HepG2 (cell line): ENCODE results near the gene TEDC1. TPM values are rescaled to one million over a fixed set of nuclear protein-coding genes. Genes with fewer than 3 reads are reported as not detected.

Experiments
- ATAC-seq: fragments of 200-7000 bp; cut with Tn5 transposase; 3 replicates; pipeline ENCODE4 v1.9.1; 2020; ENCODE audit warnings: mild to moderate bottlenecking, moderate library complexity
- BruUV-seq: library from RNA; stranded (reverse); fragments of 400-500 nt; replicated peaks from 2 replicates; lab custom pipeline; 2021; lab: Mats Ljungman, UMichigan
- CTCF ChIA-PET: fragments of 300-600 bp; formaldehyde crosslinking; extraction: SDS; loops from one replicate; lab custom pipeline; 2021; ENCODE audit warnings: low total read pairs, inconsistent platforms, low intra/inter-chr PET ratio; lab: Yijun Ruan, JAX
- POLR2A ChIA-PET: fragments of 350-600 bp; sonication (Branson Sonifier 250); formaldehyde crosslinking; loops from one replicate; lab custom pipeline; 2020; ENCODE audit warnings: antibody characterized with exemption, inconsistent platforms; lab: Yijun Ruan, JAX
- DNase-seq: peaks from one replicate; pipeline ENCODE4 v3.0.0-alpha.2; 2015; ENCODE audit warnings: low spot score
- FAIRE-seq: peaks from 3 replicates; lab custom pipeline; 2011; peaks lifted over from hg19 to GRCh38; lab: Jason Lieb, UNC
- H2AFZ ChIP-seq: one replicate; pipeline ENCODE4 v1.6.1; 2011; ENCODE audit warnings: low read length, inconsistent platforms
- H3K27ac ChIP-seq: fragments of 300-600 bp; 3 replicates; pipeline ENCODE4 v1.8.0; 2011; ENCODE audit warnings: mixed run types, mild to moderate bottlenecking, mixed read lengths, low read length, inconsistent platforms; ENCODE audit not compliant: insufficient read depth; ENCODE audit errors: extremely low read length
- H3K27me3 ChIP-seq, 2 experiments: fragments of 200-600 bp in 1 of 2; 2 replicates in 1 of 2; 3 replicates in 1 of 2; pipeline versions ENCODE4 v1.6.0 to v1.8.0; 2011; ENCODE audit warnings: low read length in 2 of 2, mild to moderate bottlenecking in 2 of 2, moderate library complexity in 2 of 2, inconsistent platforms in 1 of 2; ENCODE audit not compliant: insufficient read depth in 2 of 2, control insufficient read depth in 1 of 2
- H3K36me3 ChIP-seq, 2 experiments: fragments of 200-600 bp in 1 of 2; replicated peaks in 1 of 2; 2 replicates in 1 of 2; 3 replicates in 1 of 2; pipeline versions ENCODE4 v1.5.1 to v1.8.0; 2011; ENCODE audit warnings: low read length in 2 of 2, inconsistent platforms in 1 of 2; ENCODE audit not compliant: insufficient read depth in 2 of 2, control insufficient read depth in 1 of 2
- H3K4me1 ChIP-seq: 2 replicates; pipeline ENCODE4 v1.5.1; 2012; ENCODE audit warnings: low read length, inconsistent platforms; ENCODE audit not compliant: insufficient read depth
- H3K4me2 ChIP-seq: 2 replicates; pipeline ENCODE4 v1.6.0; 2011; ENCODE audit warnings: low read depth, low read length, inconsistent platforms
- H3K4me3 ChIP-seq, 3 experiments: fragments of 200-600 bp in 1 of 3; sonication (generic), shearing (Covaris generic) in 1 of 3; replicated peaks in 1 of 3; 2 replicates each; pipeline ENCODE4 v1.5.1; 2011 to 2016; ENCODE audit warnings: low read length in 3 of 3, inconsistent platforms in 2 of 3, low read depth in 2 of 3, mild to moderate bottlenecking in 2 of 3, control low read depth in 1 of 3, mixed read lengths in 1 of 3; ENCODE audit not compliant: insufficient read depth in 1 of 3
- H3K79me2 ChIP-seq: one replicate; pipeline ENCODE4 v1.6.1; 2011; ENCODE audit warnings: low read length, inconsistent platforms; ENCODE audit not compliant: insufficient read depth
- H3K9ac ChIP-seq: 2 replicates; pipeline ENCODE4 v1.6.0; 2011; ENCODE audit warnings: mild to moderate bottlenecking, low read depth, low read length, inconsistent platforms; ENCODE audit not compliant: insufficient read depth
- H3K9me3 ChIP-seq: 2 replicates; pipeline ENCODE4 v1.5.1; 2012; ENCODE audit warnings: mild to moderate bottlenecking, low read length
- H4K20me1 ChIP-seq: 2 replicates; pipeline ENCODE4 v1.6.0; 2011; ENCODE audit warnings: inconsistent platforms, mild to moderate bottlenecking, low read length, moderate library complexity; ENCODE audit not compliant: insufficient read depth
- GABPA ChIP-seq, 2 experiments: IDR thresholded peaks; 2 replicates each; pipeline ENCODE4 v1.6.1; 2011 to 2016; ENCODE audit warnings: low read depth in 2 of 2, low read length in 1 of 2, missing biosample characterization in 1 of 2, missing genetic modification characterization in 1 of 2
- GATAD2A ChIP-seq: IDR thresholded peaks from 2 replicates; pipeline ENCODE4 v1.6.1; 2016
- HES4 ChIP-seq: sonication (generic); formaldehyde crosslinking; IDR thresholded peaks from 2 replicates; pipeline ENCODE4 v1.9.0; 2021; ENCODE audit warnings: mild to moderate bottlenecking, missing genetic modification reagents, borderline replicate concordance
- HOXA7 ChIP-seq: sonication (generic); formaldehyde crosslinking; IDR thresholded peaks from 2 replicates; pipeline ENCODE4 v1.8.1; 2022; ENCODE audit warnings: mild to moderate bottlenecking, missing genetic modification reagents, moderate library complexity
- KLF11 ChIP-seq: IDR thresholded peaks from 2 replicates; pipeline ENCODE4 v1.6.1; 2016; ENCODE audit warnings: missing compliant biosample characterization
- POGZ ChIP-seq: sonication (generic); formaldehyde crosslinking; IDR thresholded peaks from 2 replicates; pipeline ENCODE4 v1.4.0; 2020; ENCODE audit warnings: mild to moderate bottlenecking, missing genetic modification reagents
- RARA ChIP-seq: IDR thresholded peaks from 2 replicates; pipeline ENCODE4 v1.6.1; 2016; ENCODE audit warnings: missing genetic modification reagents, missing compliant biosample characterization
- SAP130 ChIP-seq: IDR thresholded peaks from 2 replicates; pipeline ENCODE4 v1.6.1; 2016; ENCODE audit warnings: low read depth
- SNAI1 ChIP-seq: sonication (generic); formaldehyde crosslinking; IDR thresholded peaks from 2 replicates; pipeline ENCODE4 v1.5.0; 2020; ENCODE audit warnings: mild to moderate bottlenecking, missing genetic modification reagents, borderline replicate concordance
- TAF1 ChIP-seq: sonication (generic); formaldehyde crosslinking; IDR thresholded peaks from 2 replicates; pipeline ENCODE4 v1.4.0; 2020; ENCODE audit warnings: missing genetic modification reagents
- ZMYM3 ChIP-seq: sonication (generic); formaldehyde crosslinking; IDR thresholded peaks from 2 replicates; pipeline ENCODE4 v1.5.1; 2020; ENCODE audit warnings: mild to moderate bottlenecking, missing genetic modification reagents
- ZNF274 ChIP-seq: sonication (generic); formaldehyde crosslinking; IDR thresholded peaks from 2 replicates; pipeline ENCODE4 v1.5.1; 2020; ENCODE audit warnings: mild to moderate bottlenecking, missing genetic modification reagents
- ZNF557 ChIP-seq: sonication (generic); formaldehyde crosslinking; IDR thresholded peaks from 2 replicates; pipeline ENCODE4 v1.4.0; 2020; ENCODE audit warnings: missing genetic modification reagents
- ZNF878 ChIP-seq: sonication (generic); formaldehyde crosslinking; IDR thresholded peaks from 2 replicates; pipeline ENCODE4 v1.8.1; 2023; ENCODE audit warnings: mild to moderate bottlenecking, missing genetic modification reagents, moderate library complexity
- WGBS: methylation state at CpG from one replicate; pipeline ENCODE4 v1.1.6; 2017; ENCODE audit warnings: low lambda C conversion rate; 5-methylcytosine and 5-hydroxymethylcytosine counted together
- in situ Hi-C: cut with HindIII; loops from 2 replicates; pipeline ENCODE4 v1.10.0; 2017; ENCODE audit warnings: low pct_unique_long_range_greater_than_20kb; ENCODE audit not compliant: extremely low pct_ligation_motif_present
- intact Hi-C: fragments of 100-400 bp; cut with micrococcal nuclease; formaldehyde crosslinking; loops from one replicate; pipeline ENCODE4 v1.10.0; 2022; ENCODE audit not compliant: unreplicated experiment
- polyA plus RNA-seq, 8 experiments: library from polyadenylated mRNA; depleted of rRNA in 3 of 8; stranded (reverse) in 7 of 8; unstranded in 1 of 8; fragments of >200 nt; fragmentation: Illumina TruSeq in 4 of 8; extraction: Trizol in 4 of 8; gene quantifications; 2 replicates each; pipeline versions ENCODE4 v1.2.1 to v1.2.3, GENCODE V29; 2011 to 2016; ENCODE audit warnings: low read depth in 4 of 8, missing spikeins in 1 of 8, mixed read lengths in 1 of 8; ENCODE audit not compliant: insufficient read depth in 1 of 8
- total RNA-seq, 5 experiments: library from RNA; depleted of rRNA; stranded (reverse); fragments of >200 nt; fragmentation: Illumina TruSeq; extraction: Trizol; gene quantifications; 2 replicates each; pipeline ENCODE4 v1.2.3, GENCODE V29; 2016; ENCODE audit warnings: low read depth in 1 of 5
- TF ChIP-seq, protein P1 (sequence below): IDR thresholded peaks from 2 replicates; pipeline ENCODE4 v1.6.1; 2012; ENCODE audit warnings: inconsistent platforms
- TF ChIP-seq, protein P2 (sequence below): sonication (generic); formaldehyde crosslinking; IDR thresholded peaks from 2 replicates; pipeline ENCODE4 v1.5.1; 2020; ENCODE audit warnings: missing genetic modification reagents, mild to moderate bottlenecking, borderline replicate concordance
- TF ChIP-seq, protein P3 (sequence below): sonication (generic); formaldehyde crosslinking; IDR thresholded peaks from 2 replicates; pipeline ENCODE4 v1.9.0; 2021; ENCODE audit warnings: missing genetic modification reagents, borderline replicate concordance
- TF ChIP-seq, protein P4 (sequence below): conservative IDR thresholded peaks from 2 replicates; pipeline ENCODE4 v1.6.1; 2018; ENCODE audit warnings: missing genetic modification reagents

The TEDC1 gene
- total and polyA plus RNA-seq, 2 of the 13 experiments (the other 11 are each of a cell fraction or from before 2014, with no cell fraction given), result 5.7 to 27.4 TPM

DNA sequence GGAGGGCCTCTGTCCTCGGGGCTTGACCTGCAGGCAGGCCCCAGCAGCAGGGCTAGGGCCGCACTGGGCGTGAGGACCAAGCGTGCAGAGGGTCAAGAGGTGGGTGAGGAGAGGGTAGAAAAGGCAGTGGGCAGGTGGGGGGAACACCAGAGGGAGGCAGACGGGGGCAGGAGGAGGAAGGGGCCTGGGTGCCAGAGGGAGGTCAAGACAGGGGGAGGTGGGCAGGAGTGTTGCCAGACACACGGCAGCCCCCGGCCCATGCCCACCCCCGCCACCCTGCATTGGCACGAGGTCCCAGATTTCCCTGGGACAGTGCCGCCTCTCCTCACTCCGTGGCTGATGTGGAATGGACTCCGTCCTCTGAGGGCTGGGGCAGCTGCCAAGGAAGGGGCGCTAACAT is 43.5 kb downstream of the TEDC1 start:
- ATAC-seq, result no peak
- 10% methylated on average over 6 of the region's 13 CpGs for WGBS
- Histone ChIP-seq H4K20me1 (peaks cover 5% of the 10 kb centered on the region; the same call in 1 of the 2 replicates), H3K4me1 (peaks cover 30% of the 10 kb centered on the region), H3K9me3 (no peaks in the 10 kb centered on the region), H2AFZ (no peak overlapping the region)
- CTCF ChIA-PET, result no interaction called here
- no peak for TF ChIP-seq ZNF878
- no peak for TF ChIP-seq GABPA (IDR thresholded peaks at IDR 0.05; ENCODE audit: low read depth, low read length)
- TF ChIP-seq GABPA (CRISPR knock-in tag; IDR thresholded peaks at IDR 0.05; ENCODE audit: low read depth), result no peak
- TF ChIP-seq, protein P1, sequence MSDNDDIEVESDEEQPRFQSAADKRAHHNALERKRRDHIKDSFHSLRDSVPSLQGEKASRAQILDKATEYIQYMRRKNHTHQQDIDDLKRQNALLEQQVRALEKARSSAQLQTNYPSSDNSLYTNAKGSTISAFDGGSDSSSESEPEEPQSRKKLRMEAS, result no peak
- TF ChIP-seq ZNF274, result no peak
- TF ChIP-seq, protein P2, sequence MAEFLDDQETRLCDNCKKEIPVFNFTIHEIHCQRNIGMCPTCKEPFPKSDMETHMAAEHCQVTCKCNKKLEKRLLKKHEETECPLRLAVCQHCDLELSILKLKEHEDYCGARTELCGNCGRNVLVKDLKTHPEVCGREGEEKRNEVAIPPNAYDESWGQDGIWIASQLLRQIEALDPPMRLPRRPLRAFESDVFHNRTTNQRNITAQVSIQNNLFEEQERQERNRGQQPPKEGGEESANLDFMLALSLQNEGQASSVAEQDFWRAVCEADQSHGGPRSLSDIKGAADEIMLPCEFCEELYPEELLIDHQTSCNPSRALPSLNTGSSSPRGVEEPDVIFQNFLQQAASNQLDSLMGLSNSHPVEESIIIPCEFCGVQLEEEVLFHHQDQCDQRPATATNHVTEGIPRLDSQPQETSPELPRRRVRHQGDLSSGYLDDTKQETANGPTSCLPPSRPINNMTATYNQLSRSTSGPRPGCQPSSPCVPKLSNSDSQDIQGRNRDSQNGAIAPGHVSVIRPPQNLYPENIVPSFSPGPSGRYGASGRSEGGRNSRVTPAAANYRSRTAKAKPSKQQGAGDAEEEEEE (CRISPR knock-in tag), result no peak
- no peak for TF ChIP-seq SAP130 (CRISPR knock-in tag)
- TF ChIP-seq POGZ, result no peak
- TF ChIP-seq HES4, result no peak
- no peak for TF ChIP-seq RARA (CRISPR knock-in tag)
- TF ChIP-seq, protein P3, sequence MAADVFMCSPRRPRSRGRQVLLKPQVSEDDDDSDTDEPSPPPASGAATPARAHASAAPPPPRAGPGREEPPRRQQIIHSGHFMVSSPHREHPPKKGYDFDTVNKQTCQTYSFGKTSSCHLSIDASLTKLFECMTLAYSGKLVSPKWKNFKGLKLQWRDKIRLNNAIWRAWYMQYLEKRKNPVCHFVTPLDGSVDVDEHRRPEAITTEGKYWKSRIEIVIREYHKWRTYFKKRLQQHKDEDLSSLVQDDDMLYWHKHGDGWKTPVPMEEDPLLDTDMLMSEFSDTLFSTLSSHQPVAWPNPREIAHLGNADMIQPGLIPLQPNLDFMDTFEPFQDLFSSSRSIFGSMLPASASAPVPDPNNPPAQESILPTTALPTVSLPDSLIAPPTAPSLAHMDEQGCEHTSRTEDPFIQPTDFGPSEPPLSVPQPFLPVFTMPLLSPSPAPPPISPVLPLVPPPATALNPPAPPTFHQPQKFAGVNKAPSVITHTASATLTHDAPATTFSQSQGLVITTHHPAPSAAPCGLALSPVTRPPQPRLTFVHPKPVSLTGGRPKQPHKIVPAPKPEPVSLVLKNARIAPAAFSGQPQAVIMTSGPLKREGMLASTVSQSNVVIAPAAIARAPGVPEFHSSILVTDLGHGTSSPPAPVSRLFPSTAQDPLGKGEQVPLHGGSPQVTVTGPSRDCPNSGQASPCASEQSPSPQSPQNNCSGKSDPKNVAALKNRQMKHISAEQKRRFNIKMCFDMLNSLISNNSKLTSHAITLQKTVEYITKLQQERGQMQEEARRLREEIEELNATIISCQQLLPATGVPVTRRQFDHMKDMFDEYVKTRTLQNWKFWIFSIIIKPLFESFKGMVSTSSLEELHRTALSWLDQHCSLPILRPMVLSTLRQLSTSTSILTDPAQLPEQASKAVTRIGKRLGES, result no peak
- TF ChIP-seq KLF11, result no peak
- TF ChIP-seq, protein P4, sequence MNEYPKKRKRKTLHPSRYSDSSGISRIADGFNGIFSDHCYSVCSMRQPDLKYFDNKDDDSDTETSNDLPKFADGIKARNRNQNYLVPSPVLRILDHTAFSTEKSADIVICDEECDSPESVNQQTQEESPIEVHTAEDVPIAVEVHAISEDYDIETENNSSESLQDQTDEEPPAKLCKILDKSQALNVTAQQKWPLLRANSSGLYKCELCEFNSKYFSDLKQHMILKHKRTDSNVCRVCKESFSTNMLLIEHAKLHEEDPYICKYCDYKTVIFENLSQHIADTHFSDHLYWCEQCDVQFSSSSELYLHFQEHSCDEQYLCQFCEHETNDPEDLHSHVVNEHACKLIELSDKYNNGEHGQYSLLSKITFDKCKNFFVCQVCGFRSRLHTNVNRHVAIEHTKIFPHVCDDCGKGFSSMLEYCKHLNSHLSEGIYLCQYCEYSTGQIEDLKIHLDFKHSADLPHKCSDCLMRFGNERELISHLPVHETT (CRISPR knock-in tag), result no peak
- TF ChIP-seq GATAD2A, result no peak
- no peak for TF ChIP-seq SNAI1
- TF ChIP-seq ZMYM3 (CRISPR knock-in tag), result no peak
- no peak for TF ChIP-seq HOXA7 (CRISPR knock-in tag)
- TF ChIP-seq ZNF557 (CRISPR knock-in tag), result no peak
- no peak for TF ChIP-seq TAF1 (CRISPR knock-in tag)
- TF ChIP-seq, all 625 proteins: peak for 0
- no peak overlapping the region for H3K27ac ChIP-seq
- H3K9ac ChIP-seq, result no peak overlapping the region
- DNase-seq (no peak), FAIRE-seq (no peak)
- BruUV-seq, result no TSS peak
- peaks cover 14 to 71% of the 10 kb centered on the region in 2 experiments for H3K27me3 ChIP-seq
- intact Hi-C loops, result loop anchor here (5.0 kb wide), 1 partner anchor 162 kb away; no protein-coding TSS in a partner anchor
- in situ Hi-C loops, result loop anchor here (5.0 kb wide), 1 partner anchor 157 kb away; no protein-coding TSS in a partner anchor
- no peaks in the 10 kb centered on the region for H3K36me3 ChIP-seq
- no peaks in the 10 kb centered on the region for H3K79me2 ChIP-seq
- H3K4me3 ChIP-seq, result no peak overlapping the region
- no peak overlapping the region for H3K4me2 ChIP-seq
- POLR2A ChIA-PET, result no interaction called here
